Esophagus muscularis mucosa (tissue), 4 donors: ENCODE measurements around the gene LIPC. TPM values are rescaled to one million over a fixed set of nuclear protein-coding genes. Genes with fewer than 3 reads are reported as not detected.

ENCODE experiments used
- DNase-seq: peaks from one replicate; pipeline ENCODE4 v3.0.0-alpha.2; 2017; ENCODE audit errors: extremely low spot score
- H3K27ac ChIP-seq, 4 donors: fragments of 200-600 bp; sonication (generic); replicated peaks in 1 of 4; 1 replicate in 3 of 4; 2 replicates in 1 of 4; pipeline ENCODE4 v1.5.1; 2016 to 2019; ENCODE audit warnings: mild to moderate bottlenecking in 1 of 4
- H3K27me3 ChIP-seq, 4 donors: fragments of 200-600 bp; sonication (generic); one replicate each; pipeline versions ENCODE4 v1.5.1 to v1.6.0; 2016 to 2019
- H3K36me3 ChIP-seq, 4 donors: fragments of 200-600 bp; sonication (generic); one replicate each; pipeline ENCODE4 v1.5.1; 2016 to 2019
- H3K4me1 ChIP-seq, 4 donors: fragments of 200-600 bp; sonication (generic); one replicate each; pipeline ENCODE4 v1.5.1; 2016 to 2019
- H3K4me3 ChIP-seq, 4 donors: fragments of 200-600 bp; sonication (generic); 1 replicate in 2 of 4; 2 replicates in 2 of 4; pipeline ENCODE4 v1.5.1; 2016 to 2019; ENCODE audit warnings: mild to moderate bottlenecking in 4 of 4, moderate library complexity in 1 of 4
- H3K9me3 ChIP-seq, 4 donors: fragments of 200-600 bp; sonication (generic); 1 replicate in 3 of 4; 2 replicates in 1 of 4; pipeline ENCODE4 v1.5.1; 2016 to 2019
- EP300 ChIP-seq: sonication (generic); formaldehyde crosslinking; IDR thresholded peaks from one replicate; pipeline ENCODE4 v1.6.1; 2017; ENCODE audit warnings: antibody characterized with exemption
- POLR2A ChIP-seq: fragments of 450-650 bp; IDR thresholded peaks from one replicate; pipeline ENCODE4 v1.6.1; 2017; ENCODE audit warnings: antibody characterized with exemption, moderate library complexity, mild to moderate bottlenecking, low read depth
- POLR2AphosphoS5 ChIP-seq, 2 donors: sonication (generic); formaldehyde crosslinking; IDR thresholded peaks; one replicate each; pipeline ENCODE4 v1.6.1; 2017; ENCODE audit warnings: antibody characterized with exemption in 2 of 2
- WGBS: methylation state at CpG from one replicate; pipeline ENCODE4 v1.1.5; 2018; 5-methylcytosine and 5-hydroxymethylcytosine counted together
- intact Hi-C: fragments of 100-400 bp; cut with DNase I; formaldehyde crosslinking; loops from one replicate; pipeline ENCODE4 v1.15.1; 2023
- total RNA-seq, 4 donors: library from RNA; depleted of rRNA; stranded (reverse); fragments of >200 nt; gene quantifications; one replicate each; pipeline versions ENCODE4 v1.1.0 to v1.2.1, GENCODE V29; 2016
- TF ChIP-seq, protein P1 (sequence below), 3 experiments: fragments of 200-600 bp in 2 of 3; fragments of 450-650 bp in 1 of 3; sonication (generic) in 2 of 3; IDR thresholded peaks; one replicate each; pipeline ENCODE4 v1.5.1; 2017 to 2019; ENCODE audit warnings: antibody characterized with exemption in 3 of 3, mild to moderate bottlenecking in 2 of 3, moderate library complexity in 1 of 3

The LIPC gene
- total RNA-seq, 4 donors from 2014 or later: 0.06 to 0.63 (median 0.37) TPM

DNA sequence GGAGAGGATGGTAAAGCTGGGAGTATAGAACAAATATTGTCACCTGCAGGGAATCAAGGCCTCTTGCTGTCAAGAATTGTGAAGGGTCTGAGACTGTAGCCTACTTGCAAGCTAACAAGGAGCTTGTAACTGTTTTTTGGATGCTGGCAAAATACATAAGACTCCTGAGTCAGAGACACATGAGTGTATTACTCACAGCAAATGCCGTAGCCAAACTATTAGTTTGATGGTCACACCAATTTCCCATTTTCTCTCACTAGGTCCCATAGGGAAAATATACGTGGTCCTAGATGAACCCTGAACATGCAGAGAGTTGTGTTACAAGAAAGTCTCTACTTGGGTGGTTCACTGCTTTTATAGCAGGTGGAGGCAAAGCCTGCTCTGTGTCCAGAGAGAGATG lies 44.7 kb upstream of the LIPC start:
- Histone ChIP-seq H3K36me3 (no peaks in the 10 kb centered on the region), H3K9me3 (no peaks in the 10 kb centered on the region), H3K27ac (no peak overlapping the region), H3K27me3 (no peaks in the 10 kb centered on the region), H3K4me3 (no peak overlapping the region), H3K4me1 (no peaks in the 10 kb centered on the region)
- intact Hi-C loops: no loop called here
- WGBS: 76% methylated on average over 2 of the region's 2 CpGs
- no peak for DNase-seq
- TF ChIP-seq EP300: no peak
- TF ChIP-seq POLR2A: no peak
- TF ChIP-seq POLR2AphosphoS5 (IDR thresholded peaks at IDR 0.05): no peak
- TF ChIP-seq, protein P1, sequence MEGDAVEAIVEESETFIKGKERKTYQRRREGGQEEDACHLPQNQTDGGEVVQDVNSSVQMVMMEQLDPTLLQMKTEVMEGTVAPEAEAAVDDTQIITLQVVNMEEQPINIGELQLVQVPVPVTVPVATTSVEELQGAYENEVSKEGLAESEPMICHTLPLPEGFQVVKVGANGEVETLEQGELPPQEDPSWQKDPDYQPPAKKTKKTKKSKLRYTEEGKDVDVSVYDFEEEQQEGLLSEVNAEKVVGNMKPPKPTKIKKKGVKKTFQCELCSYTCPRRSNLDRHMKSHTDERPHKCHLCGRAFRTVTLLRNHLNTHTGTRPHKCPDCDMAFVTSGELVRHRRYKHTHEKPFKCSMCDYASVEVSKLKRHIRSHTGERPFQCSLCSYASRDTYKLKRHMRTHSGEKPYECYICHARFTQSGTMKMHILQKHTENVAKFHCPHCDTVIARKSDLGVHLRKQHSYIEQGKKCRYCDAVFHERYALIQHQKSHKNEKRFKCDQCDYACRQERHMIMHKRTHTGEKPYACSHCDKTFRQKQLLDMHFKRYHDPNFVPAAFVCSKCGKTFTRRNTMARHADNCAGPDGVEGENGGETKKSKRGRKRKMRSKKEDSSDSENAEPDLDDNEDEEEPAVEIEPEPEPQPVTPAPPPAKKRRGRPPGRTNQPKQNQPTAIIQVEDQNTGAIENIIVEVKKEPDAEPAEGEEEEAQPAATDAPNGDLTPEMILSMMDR (IDR thresholded peaks at IDR 0.05): no peak

DNA sequence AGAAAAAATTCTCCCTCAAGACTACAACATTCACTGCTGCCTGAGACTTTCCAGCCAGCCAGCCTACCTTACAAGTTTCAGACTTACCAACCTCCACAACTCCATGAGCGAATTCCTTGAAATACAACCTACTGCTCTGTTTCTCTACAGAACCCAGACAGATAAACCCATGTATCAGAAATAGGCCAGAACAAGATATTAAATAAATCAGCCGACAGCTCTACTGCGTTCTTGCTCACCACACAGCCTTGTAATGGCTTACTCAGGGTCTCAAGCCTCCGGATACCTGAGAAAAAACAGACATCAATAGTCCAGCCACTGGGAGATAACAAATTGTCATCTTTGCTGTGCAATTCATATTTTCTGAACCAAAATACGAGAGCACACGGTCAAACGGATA lies 43.6 kb upstream of the LIPC start:
- H3K27ac ChIP-seq: no peak overlapping the region
- WGBS: 86% methylated on average over 7 of the region's 7 CpGs

DNA sequence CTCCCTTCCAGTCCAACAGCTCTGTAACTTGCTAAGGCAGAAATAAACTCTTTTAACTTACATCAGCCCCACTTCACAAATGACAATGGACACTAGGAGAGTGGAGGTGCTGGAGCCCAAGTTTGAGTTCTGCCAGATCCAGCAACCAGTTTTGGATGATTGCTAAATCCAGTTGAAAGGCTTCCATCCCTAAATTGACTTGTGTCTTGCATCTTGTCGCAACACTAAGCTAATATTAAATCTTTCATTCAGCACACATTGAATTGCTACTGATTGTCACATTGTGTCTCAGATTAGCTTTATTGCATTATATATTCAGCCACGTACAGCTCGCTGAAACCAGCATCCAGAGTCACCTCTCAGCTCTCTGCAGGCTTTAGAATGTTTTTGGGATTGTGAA lies 41.7 kb upstream of the LIPC start:
- WGBS: 98% methylated on average over 3 of the region's 3 CpGs
- Histone ChIP-seq H3K27me3 (no peaks in the 10 kb centered on the region), H3K4me3 (no peak overlapping the region), H3K9me3 (no peaks in the 10 kb centered on the region), H3K36me3 (no peaks in the 10 kb centered on the region), H3K27ac (no peak overlapping the region), H3K4me1 (peaks cover 0 to 6% (median 0%) of the 10 kb centered on the region in 4 donors)
- no peak for DNase-seq
- intact Hi-C loops: no loop called here
- TF ChIP-seq EP300: no peak

More for the DNA sequence above, 43.6 kb upstream of the LIPC start:
- intact Hi-C loops: no loop called here
- TF ChIP-seq POLR2A (no peak), POLR2AphosphoS5 (IDR thresholded peaks at IDR 0.05) (no peak), EP300 (no peak)
- TF ChIP-seq, protein P1 (IDR thresholded peaks at IDR 0.05): no peak
- H3K9me3 ChIP-seq: no peaks in the 10 kb centered on the region
- no peak for DNase-seq
- peaks cover 0 to under 1% (median 0%) of the 10 kb centered on the region in 4 donors for H3K4me1 ChIP-seq
- no peaks in the 10 kb centered on the region for H3K36me3 ChIP-seq
- H3K4me3 ChIP-seq: no peak overlapping the region
- H3K27me3 ChIP-seq: no peaks in the 10 kb centered on the region

DNA sequence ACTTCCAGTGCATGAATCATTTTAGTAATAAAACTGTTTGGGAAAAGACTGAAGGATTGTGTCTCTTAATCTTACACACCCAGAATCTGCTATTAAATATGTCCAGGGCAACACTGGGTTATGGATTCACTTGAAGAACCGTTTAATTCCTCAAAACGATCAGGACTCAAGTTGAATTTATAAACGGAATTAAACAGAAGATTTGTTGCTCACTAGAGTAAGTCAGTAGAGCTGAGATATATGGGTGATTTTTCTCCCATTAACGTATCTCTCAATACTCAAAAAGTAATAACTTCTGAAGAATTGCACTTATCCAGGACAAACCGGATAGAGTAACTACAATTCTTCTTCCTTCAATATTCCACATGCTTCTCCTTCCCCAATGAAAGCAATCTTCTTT lies 41.1 kb upstream of the LIPC start:
- H3K4me3 ChIP-seq: no peak overlapping the region
- intact Hi-C loops: no loop called here
- H3K27me3 ChIP-seq: no peaks in the 10 kb centered on the region
- no peaks in the 10 kb centered on the region for H3K9me3 ChIP-seq
- no peak for DNase-seq
- no peak overlapping the region for H3K27ac ChIP-seq
- H3K4me1 ChIP-seq: peaks cover 0 to 6% (median 0%) of the 10 kb centered on the region in 4 donors
- TF ChIP-seq POLR2A (no peak), EP300 (no peak), POLR2AphosphoS5 (IDR thresholded peaks at IDR 0.05) (no peak)
- TF ChIP-seq, protein P1 (IDR thresholded peaks at IDR 0.05): no peak
- H3K36me3 ChIP-seq: no peaks in the 10 kb centered on the region
- WGBS: 79% methylated on average over 5 of the region's 5 CpGs

DNA sequence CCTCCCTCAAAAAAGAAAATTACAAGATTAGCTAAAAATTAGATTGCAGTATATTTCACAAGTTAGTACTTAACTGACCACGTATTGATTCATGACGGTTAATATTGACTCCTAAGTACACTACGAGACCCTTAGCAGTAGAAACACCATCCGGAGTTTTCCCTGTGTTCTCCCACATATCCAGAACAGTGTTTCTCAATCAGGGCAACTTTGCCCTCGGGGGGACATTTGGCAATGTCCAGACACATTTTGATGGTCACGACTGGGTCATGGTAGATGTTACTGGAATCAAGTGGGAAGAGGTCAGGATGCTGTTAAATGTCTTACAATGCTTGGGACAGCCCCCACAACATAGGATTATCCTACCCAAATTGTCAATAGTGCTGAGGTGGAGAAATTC lies 40.7 kb upstream of the LIPC start:
- intact Hi-C loops: no loop called here
- 83% methylated on average over 6 of the region's 6 CpGs for WGBS

More for the DNA sequence above, 40.7 kb upstream of the LIPC start:
- no peak for DNase-seq
- no peak overlapping the region for H3K27ac ChIP-seq
- no peak overlapping the region for H3K4me3 ChIP-seq
- peaks cover 0 to 6% (median 0%) of the 10 kb centered on the region in 4 donors for H3K4me1 ChIP-seq
- no peaks in the 10 kb centered on the region for H3K36me3 ChIP-seq
- TF ChIP-seq POLR2A: no peak
- TF ChIP-seq EP300: no peak
- no peak for TF ChIP-seq POLR2AphosphoS5 (IDR thresholded peaks at IDR 0.05)
- TF ChIP-seq, protein P1 (IDR thresholded peaks at IDR 0.05): no peak
- H3K27me3 ChIP-seq: no peaks in the 10 kb centered on the region
- H3K9me3 ChIP-seq: no peaks in the 10 kb centered on the region
